Natural killer cell treated with Interleukin-12 subunit alpha and Interleukin-12 subunit beta and Interleukin-15 and Interleukin-18, amount 100 ng/mL, for 72 hours (primary cell): Measurements from ENCODE around the gene CDCA3. TPM values are rescaled to one million over a fixed set of nuclear protein-coding genes. Genes with fewer than 3 reads are reported as not detected.
A peak's percentile ranks its signal among the peaks of the same experiment; 100 is the strongest.

ENCODE experiments used
- ATAC-seq, 2 donors: fragments of 150-1000 bp; cut with Tn5 transposase in 1 of 2; sonication (Bioruptor Pico), chemical (Tn5 transposase) in 1 of 2; 2 replicates each; pipeline ENCODE4 v1.10.0; 2021
- DNase-seq: peaks from one replicate; pipeline ENCODE4 v3.0.0; 2022; ENCODE audit warnings: low spot score
- H3K27ac Mint-ChIP-seq, 2 donors: 1 replicate in 1 of 2; 2 replicates in 1 of 2; pipeline ENCODE4 v1.8.0; 2022; ENCODE audit warnings: mixed read lengths in 2 of 2, mild to moderate bottlenecking in 1 of 2, moderate library complexity in 1 of 2
- H3K27me3 Mint-ChIP-seq, 2 donors: 1 replicate in 1 of 2; 2 replicates in 1 of 2; pipeline ENCODE4 v1.8.0; 2022; ENCODE audit warnings: mixed read lengths in 2 of 2
- H3K36me3 Mint-ChIP-seq: one replicate; pipeline ENCODE4 v1.8.0; 2022; ENCODE audit warnings: mixed read lengths
- H3K4me1 Mint-ChIP-seq, 2 donors: 1 replicate in 1 of 2; 2 replicates in 1 of 2; pipeline ENCODE4 v1.8.0; 2022; ENCODE audit warnings: low read depth in 2 of 2, mixed read lengths in 2 of 2, mild to moderate bottlenecking in 1 of 2
- H3K4me3 Mint-ChIP-seq: one replicate; pipeline ENCODE4 v1.8.0; 2022; ENCODE audit warnings: mixed read lengths
- H3K9me3 Mint-ChIP-seq: 2 replicates; pipeline ENCODE4 v1.8.0; 2022; ENCODE audit warnings: mixed read lengths
- total RNA-seq, 2 donors: library from RNA; stranded (reverse); gene quantifications; one replicate each; pipeline ENCODE4 v1.2.3, GENCODE V29; 2022

CDCA3 gene
- total RNA-seq, 2 donors from 2014 or later, result 40.7 to 105 TPM

DNA sequence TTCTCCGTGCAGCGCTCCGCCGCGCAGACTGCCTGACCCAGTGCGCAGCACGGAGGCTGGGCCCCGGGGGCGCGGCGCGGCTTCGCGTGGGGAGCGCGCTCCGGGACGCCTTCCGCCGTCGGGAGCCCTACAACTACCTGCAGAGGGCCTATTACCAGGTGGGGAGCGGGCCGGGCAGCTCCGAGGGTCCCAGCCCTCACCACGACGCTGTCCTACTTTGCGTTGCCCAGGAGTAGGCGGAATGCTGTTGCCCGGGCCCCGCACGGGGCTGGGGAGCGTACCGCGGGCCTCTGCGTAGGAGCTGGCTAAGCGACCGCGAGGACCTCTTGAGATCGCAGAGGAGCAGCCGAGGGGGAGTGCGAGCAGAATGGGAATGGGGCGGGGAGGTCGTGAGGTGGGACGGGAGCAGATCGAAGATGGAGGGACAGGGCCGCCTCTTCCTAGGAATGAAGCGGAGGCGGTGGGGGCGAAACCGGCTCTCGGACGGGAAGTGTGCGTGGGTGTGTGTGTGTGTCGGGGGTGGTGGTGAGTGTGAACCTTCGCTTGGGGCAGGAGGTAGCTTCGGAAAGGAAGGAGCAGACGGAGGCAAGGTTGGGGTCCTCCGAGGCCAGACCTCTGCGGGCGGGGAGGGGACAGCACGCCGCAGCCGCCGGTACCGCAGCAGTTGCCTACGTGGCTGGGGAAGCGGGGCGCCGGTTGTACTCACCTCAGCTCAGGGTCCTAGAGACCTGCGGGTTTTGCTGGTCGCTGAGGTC lies 22.1 kb downstream of the CDCA3 start:
- peak overlapping the region in 1 of 2 donors; percentile 61 for H3K27ac Mint-ChIP-seq
- no peaks in the 10 kb centered on the region for H3K9me3 Mint-ChIP-seq
- H3K4me3 Mint-ChIP-seq, result peak overlapping the region; percentile 83
- peaks cover 19 to 22% of the 10 kb centered on the region in 2 donors for H3K4me1 Mint-ChIP-seq
- DNase-seq (no peak), ATAC-seq (peak; percentile 37 to 59)
- H3K36me3 Mint-ChIP-seq, result no peaks in the 10 kb centered on the region
- peaks cover 59 to 67% of the 10 kb centered on the region in 2 donors for H3K27me3 Mint-ChIP-seq

DNA sequence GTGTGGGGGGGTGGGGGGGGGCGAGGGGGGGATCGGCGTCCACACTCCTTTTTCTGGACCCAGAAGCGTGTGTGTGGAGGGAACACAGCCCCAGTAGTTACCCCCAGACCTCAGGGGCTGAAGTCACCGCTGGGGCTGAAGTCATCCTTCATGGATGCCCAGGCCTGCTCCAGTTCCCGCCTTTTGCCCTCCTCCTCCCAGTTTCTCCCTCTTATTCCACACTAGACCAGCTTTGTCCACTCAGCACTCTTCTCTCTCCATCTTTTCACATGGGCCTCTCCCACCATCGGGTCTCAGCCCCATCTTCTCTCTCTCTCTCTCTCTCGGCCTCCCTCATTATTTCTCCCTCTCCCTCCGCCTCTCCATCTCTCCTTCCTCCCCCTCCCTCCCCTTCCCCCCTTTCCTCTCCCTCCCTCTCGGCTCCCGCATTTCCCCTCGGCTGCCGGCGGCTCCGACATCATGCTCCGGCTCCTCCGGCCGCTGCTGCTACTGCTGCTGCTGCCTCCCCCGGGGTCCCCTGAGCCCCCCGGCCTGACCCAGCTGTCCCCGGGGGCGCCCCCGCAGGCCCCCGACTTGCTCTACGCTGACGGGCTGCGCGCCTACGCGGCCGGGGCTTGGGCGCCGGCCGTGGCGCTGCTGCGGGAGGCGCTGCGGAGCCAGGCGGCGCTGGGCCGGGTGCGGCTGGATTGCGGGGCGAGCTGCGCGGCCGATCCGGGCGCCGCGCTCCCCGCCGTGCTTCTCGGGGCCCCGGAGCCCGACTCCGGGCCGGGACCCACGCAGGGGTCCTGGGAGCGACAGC lies 22.9 kb downstream of the CDCA3 start, which contains the start of gene P3H3:
TSS of gene P3H3 (plus strand) at position 426 of the 799 bp plus-strand sequence. CDS start at position 460, 34 bp downstream.
- peak within 1 kb of the TSS in 1 of 2 donors; percentile 61 for H3K27ac Mint-ChIP-seq
- no peaks in the 10 kb centered on the region for H3K36me3 Mint-ChIP-seq
- DNase-seq, result no peak
- H3K4me1 Mint-ChIP-seq, result peaks cover 19 to 22% of the 10 kb centered on the region in 2 donors
- no peaks in the 10 kb centered on the region for H3K9me3 Mint-ChIP-seq
- H3K27me3 Mint-ChIP-seq, result peaks cover 62 to 67% of the 10 kb centered on the region in 2 donors
- peak; percentile 26 to 37 for ATAC-seq
- peak within 1 kb of the TSS; percentile 83 for H3K4me3 Mint-ChIP-seq

DNA sequence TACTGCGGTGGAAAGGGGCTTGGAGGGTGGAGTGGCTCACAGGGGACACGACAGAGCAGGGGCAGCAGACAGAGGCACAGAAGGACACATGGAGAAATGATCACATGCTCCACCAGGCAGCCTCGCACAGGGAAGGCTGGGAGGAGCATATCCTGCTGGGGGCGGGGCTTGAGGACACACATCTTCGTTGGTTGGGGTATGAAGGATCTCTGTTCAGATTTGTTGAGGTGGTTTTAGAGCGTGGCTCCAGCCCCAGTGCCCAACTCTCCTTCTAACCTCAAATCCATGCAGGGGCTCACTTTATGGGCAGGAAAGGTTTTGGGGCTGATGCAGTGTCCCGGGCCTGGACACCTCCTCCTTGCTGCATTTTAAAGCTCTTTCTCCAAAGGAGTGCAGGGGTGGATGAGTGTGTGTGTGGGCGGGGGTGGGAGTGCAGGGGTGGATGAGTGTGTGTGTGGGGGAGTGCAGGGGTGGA lies 23.6 kb downstream of the CDCA3 start:
- H3K27ac Mint-ChIP-seq, result no peak overlapping the region

DNA sequence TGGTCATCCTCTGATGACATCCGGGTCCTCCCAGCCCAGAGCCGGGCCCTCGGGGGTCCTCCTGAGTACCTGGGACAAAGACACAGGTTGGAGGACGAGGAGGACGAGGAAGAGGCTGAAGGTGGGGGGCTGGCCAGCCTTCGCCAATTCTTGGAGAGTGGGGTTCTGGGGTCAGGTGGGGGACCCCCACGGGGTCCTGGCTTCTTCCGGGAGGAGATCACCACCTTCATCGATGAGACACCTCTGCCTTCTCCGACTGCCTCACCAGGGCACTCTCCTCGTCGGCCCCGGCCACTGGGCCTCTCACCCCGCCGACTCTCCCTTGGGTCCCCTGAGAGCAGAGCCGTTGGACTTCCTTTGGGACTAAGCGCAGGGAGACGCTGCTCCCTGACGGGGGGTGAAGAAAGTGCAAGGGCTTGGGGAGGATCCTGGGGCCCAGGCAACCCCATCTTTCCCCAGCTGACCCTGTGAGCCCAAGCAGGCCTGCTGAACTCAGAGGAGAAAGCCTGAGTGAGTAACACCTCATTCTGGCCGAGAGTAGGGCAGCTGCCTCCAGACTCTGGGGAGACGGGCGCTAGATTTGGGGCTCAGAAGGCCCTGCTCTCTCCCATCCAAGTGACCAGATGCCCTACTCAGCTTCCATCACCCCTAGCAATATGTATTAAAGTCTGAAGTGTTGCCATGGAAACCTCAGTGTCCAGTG lies 24.2 kb downstream of the CDCA3 start:
- Mint-ChIP-seq H3K4me1 (peaks cover 19 to 30% of the 10 kb centered on the region in 2 donors), H3K4me3 (peak overlapping the region; percentile 51), H3K27me3 (peaks cover 68 to 75% of the 10 kb centered on the region in 2 donors), H3K9me3 (no peaks in the 10 kb centered on the region), H3K27ac (no peak overlapping the region), H3K36me3 (no peaks in the 10 kb centered on the region)
- ATAC-seq, result no peak
- DNase-seq, result no peak

More for the DNA sequence above, 23.6 kb downstream of the CDCA3 start:
- DNase-seq (no peak), ATAC-seq (no peak)
- Mint-ChIP-seq H3K36me3 (no peaks in the 10 kb centered on the region), H3K4me1 (peaks cover 19 to 27% of the 10 kb centered on the region in 2 donors), H3K4me3 (peak overlapping the region; percentile 51), H3K9me3 (no peaks in the 10 kb centered on the region), H3K27me3 (peaks cover 68 to 73% of the 10 kb centered on the region in 2 donors)

DNA sequence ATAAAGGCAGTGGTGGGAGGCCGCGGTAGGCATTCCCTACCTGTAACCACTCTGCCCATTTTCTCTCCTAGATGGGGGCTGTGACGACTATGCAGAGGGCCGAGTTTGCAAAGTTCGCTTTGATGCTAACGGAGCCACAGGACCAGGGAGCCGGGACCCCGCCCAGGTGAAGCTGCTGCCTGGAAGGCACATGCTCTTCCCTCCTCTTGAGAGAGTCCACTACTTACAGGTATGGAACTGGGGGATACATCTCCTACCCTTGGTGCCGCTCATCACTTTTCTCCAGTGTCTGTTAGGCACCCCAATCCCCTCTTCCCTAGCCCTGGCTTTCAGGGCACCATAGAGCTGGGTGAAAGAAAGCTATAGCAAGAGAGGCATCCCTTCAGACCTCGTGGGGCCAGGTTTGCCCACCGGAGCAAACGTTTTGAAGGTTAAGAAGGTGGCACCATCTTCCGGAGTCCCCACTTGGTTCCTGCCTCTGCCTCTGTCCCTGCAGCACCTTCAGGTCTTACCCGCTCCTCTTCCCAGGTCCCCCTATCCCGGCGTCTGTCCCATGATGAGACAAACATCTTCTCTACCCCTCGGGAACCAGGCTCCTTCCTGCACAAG lies 24.9 kb downstream of the CDCA3 start:
- H3K4me3 Mint-ChIP-seq, result no peak overlapping the region
- H3K36me3 Mint-ChIP-seq, result no peaks in the 10 kb centered on the region
- H3K27ac Mint-ChIP-seq, result no peak overlapping the region
- H3K4me1 Mint-ChIP-seq, result peaks cover 19 to 32% of the 10 kb centered on the region in 2 donors
- peaks cover 64 to 68% of the 10 kb centered on the region in 2 donors for H3K27me3 Mint-ChIP-seq
- no peaks in the 10 kb centered on the region for H3K9me3 Mint-ChIP-seq
- ATAC-seq (no peak), DNase-seq (no peak)

DNA sequence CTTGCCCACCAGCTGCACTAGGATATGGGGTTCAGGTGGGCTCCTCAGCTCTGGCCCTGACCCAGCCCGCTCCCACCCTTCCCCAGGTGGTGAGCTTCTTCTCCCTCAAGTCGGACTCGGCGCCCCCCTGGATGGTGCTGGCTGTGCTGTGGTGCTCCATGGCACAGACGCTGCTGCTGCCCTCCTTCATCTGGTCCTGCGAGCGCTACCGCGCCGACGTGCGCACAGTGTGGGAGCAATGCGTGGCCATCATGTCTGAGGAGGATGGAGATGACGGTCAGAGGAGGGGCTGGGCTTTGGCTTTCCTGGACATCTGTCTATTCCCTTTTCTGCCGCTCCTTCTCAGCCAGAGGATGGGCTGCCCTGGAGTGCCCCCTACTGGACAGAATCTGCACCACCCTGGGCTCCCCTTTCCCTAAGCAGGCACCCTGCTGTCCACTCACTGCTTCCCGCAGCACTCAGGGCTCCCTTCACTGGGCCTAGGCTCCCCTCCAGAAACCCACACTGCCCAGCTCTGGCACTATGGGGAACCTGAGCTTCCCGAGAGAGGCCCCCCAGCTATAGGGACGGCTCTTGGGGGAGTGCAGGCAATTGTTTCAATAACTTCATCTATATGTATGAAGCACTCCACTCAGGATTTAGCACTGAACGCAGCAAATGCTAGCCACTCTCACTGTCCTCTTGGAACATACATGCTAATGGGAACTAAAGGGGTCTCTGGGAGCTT lies 25.5 kb downstream of the CDCA3 start:
- Mint-ChIP-seq H3K4me1 (peaks cover 19 to 34% of the 10 kb centered on the region in 2 donors), H3K36me3 (no peaks in the 10 kb centered on the region), H3K4me3 (no peak overlapping the region), H3K9me3 (no peaks in the 10 kb centered on the region), H3K27me3 (peaks cover 64 to 67% of the 10 kb centered on the region in 2 donors), H3K27ac (no peak overlapping the region)
- DNase-seq (peak; percentile 78), ATAC-seq (peak; percentile 67 to 79)

DNA sequence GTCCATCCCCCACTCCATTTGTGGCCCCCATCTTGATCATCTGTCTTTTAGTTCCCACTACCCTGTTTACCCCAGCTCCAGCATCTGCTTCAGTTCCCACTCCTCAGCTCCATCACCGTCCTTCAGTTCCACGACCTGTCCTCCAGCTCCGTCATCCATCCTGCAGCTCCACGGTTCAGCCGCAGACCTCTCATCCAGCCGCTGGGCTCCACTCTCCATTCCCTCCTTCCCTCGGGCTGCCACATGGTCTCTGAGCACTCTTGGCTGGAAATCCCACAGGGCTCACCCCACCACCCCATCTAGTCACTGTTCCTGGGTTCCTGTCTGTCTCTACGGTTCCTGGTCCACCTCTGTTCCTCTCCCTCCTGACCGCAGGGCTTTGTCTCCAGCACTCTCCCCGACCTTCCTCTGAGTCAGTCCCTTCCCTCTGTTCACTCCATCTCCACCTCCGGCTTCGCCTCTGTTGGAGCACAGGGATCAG lies 26.1 kb downstream of the CDCA3 start:
- Mint-ChIP-seq H3K27me3 (peaks cover 63 to 68% of the 10 kb centered on the region in 2 donors), H3K27ac (no peak overlapping the region), H3K4me3 (no peak overlapping the region), H3K36me3 (no peaks in the 10 kb centered on the region), H3K4me1 (peaks cover 19 to 31% of the 10 kb centered on the region in 2 donors), H3K9me3 (no peaks in the 10 kb centered on the region)
- DNase-seq (no peak), ATAC-seq (no peak)

DNA sequence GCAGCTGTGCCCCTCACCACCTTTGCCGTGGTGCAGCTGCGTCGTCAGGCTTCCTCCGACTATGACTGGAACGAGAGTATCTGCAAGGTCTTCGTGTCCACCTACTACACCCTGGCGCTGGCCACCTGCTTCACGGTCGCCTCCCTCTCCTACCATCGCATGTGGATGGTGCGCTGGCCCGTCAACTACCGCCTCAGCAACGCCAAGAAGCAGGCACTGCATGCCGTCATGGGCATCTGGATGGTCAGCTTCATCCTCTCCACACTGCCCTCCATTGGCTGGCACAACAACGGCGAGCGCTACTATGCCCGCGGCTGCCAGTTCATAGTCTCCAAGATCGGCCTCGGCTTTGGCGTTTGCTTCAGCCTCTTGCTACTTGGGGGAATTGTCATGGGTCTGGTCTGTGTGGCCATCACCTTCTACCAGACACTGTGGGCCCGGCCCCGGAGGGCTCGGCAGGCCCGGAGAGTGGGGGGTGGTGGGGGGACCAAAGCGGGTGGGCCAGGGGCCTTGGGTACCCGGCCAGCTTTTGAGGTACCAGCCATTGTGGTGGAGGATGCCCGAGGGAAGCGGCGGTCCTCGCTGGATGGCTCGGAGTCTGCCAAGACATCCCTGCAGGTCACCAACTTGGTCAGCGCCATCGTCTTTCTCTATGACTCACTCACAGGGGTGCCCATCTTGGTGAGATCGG lies 26.9 kb downstream of the CDCA3 start:
- peaks cover 60 to 67% of the 10 kb centered on the region in 2 donors for H3K27me3 Mint-ChIP-seq
- ATAC-seq (no peak), DNase-seq (no peak)
- H3K9me3 Mint-ChIP-seq, result no peaks in the 10 kb centered on the region
- H3K4me1 Mint-ChIP-seq, result peaks cover 17 to 28% of the 10 kb centered on the region in 2 donors
- H3K36me3 Mint-ChIP-seq, result no peaks in the 10 kb centered on the region
- no peak overlapping the region for H3K27ac Mint-ChIP-seq
- H3K4me3 Mint-ChIP-seq, result no peak overlapping the region

DNA sequence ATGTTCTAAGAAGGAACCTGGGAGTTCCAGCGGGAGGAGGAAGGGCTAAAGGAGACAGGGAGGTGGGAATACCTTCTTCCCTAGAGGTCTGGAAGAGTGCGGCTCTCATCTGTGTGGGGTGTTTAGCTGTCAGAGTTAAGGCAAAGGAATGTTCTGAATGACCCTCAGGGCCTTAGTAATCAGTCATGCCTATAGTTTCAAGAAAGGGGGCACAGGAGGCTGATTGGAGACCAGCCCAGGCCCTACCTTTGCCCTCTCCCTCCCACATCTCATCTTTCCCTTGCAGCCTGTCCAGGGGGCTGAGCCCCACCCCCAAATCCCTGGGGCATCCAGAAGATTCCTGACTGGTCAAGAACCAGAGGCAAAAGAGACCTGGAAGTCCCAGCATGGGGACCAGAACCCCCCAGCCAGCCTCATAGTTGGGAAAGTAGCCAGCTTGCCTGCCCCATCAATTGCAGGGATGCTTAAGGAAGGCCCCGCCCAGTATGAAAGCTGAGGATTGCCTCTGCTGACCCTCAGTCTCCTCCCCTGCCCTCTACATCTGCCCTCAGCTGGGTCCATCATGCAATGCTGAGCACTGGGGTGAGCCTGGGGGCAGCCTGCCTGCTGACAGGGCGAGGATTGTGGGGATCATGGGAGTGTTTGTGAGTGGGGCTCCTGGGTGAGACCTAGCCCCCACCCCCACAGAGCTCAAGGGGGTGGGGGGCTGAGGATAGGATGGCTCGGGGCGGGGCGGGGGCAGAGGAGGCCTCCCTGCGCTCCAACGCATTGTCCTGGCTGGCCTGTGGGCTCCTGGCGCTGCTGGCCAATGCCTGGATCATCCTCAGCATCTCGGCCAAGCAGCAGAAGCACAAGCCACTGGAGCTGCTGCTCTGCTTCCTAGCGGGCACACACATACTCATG lies 27.7 kb downstream of the CDCA3 start:
- no peak overlapping the region for H3K4me3 Mint-ChIP-seq
- peaks cover 55 to 62% of the 10 kb centered on the region in 2 donors for H3K27me3 Mint-ChIP-seq
- ATAC-seq, result no peak
- H3K9me3 Mint-ChIP-seq, result no peaks in the 10 kb centered on the region
- no peak for DNase-seq
- peak overlapping the region in 1 of 2 donors; percentile 34 for H3K27ac Mint-ChIP-seq
- no peaks in the 10 kb centered on the region for H3K36me3 Mint-ChIP-seq
- peaks cover 13 to 23% of the 10 kb centered on the region in 2 donors for H3K4me1 Mint-ChIP-seq

DNA sequence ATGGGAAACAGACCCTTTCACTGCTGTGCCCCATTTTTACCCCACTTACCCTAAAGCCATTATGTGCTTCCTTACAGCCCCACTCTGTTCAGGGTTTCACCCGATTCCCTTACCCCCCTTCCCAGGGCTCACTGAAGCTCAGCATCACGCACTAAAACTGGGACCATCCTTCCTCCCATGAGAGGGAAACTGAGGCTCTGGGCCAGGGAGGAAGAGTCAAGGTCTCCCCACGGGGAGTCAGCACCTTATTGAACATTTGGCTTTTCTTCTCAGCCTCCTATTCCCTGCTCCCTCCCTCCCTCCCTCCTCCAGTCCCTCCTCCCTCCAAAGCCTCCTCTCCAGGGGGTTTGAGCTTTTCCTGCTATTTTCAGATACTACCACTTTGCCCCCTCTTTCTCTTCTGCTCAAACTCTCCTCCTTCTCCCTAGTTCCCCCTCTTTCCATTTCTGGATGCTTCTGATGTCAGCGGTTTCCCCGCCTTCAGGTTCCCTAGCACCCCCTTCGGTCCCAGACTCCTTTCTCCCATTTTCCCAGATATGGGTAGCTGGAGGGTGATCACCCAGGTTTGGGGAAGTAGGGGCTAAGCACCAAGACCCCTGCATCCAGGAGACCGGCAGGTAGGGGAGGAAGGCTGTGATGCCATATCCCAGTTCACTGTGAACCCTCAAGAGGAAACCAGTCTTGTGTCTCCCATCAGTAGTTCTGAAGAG lies 28.5 kb downstream of the CDCA3 start:
- H3K9me3 Mint-ChIP-seq, result no peaks in the 10 kb centered on the region
- ATAC-seq (no peak), DNase-seq (no peak)
- H3K36me3 Mint-ChIP-seq, result no peaks in the 10 kb centered on the region
- peaks cover 52 to 58% of the 10 kb centered on the region in 2 donors for H3K27me3 Mint-ChIP-seq
- peak overlapping the region in 1 of 2 donors; percentile 34 for H3K27ac Mint-ChIP-seq
- peaks cover 12 to 19% of the 10 kb centered on the region in 2 donors for H3K4me1 Mint-ChIP-seq
- H3K4me3 Mint-ChIP-seq, result no peak overlapping the region
